Brain microvascular endothelial cell (primary cell): ENCODE results near the gene PTPRM.

ENCODE experiments used
- DNase-seq: peaks from one replicate; pipeline ENCODE4 v3.0.0-alpha.2; 2020
- H3K27ac ChIP-seq: fragments of 250-450 bp; sonication (Bioruptor Pico); 2 replicates; pipeline ENCODE4 v1.5.1; 2020; ENCODE audit warnings: mild to moderate bottlenecking, moderate library complexity
- H3K27me3 ChIP-seq: fragments of 250-450 bp; sonication (Bioruptor Pico); replicated peaks from 2 replicates; pipeline ENCODE4 v1.5.1; 2020; ENCODE audit warnings: mild to moderate bottlenecking
- H3K36me3 ChIP-seq: fragments of 250-450 bp; sonication (Bioruptor Pico); replicated peaks from 2 replicates; pipeline ENCODE4 v1.5.1; 2020; ENCODE audit warnings: mild to moderate bottlenecking
- H3K4me3 ChIP-seq: 2 replicates; pipeline ENCODE4 v1.5.1; 2011; ENCODE audit warnings: low read depth, mild to moderate bottlenecking, control low read depth, low read length, moderate library complexity
- in situ Hi-C: cut with HindIII; loops from 2 replicates; pipeline ENCODE4 v1.10.0; 2017; ENCODE audit warnings: low sequenced_read_pairs, low pct_ligation_motif_present
- TF ChIP-seq, protein P1 (sequence below): IDR thresholded peaks from 2 replicates; pipeline ENCODE4 v1.5.1; 2011; ENCODE audit warnings: low read depth, mild to moderate bottlenecking, moderate library complexity, low read length, control low read depth, inconsistent platforms; ENCODE audit errors: missing control alignments

PTPRM gene

DNA sequence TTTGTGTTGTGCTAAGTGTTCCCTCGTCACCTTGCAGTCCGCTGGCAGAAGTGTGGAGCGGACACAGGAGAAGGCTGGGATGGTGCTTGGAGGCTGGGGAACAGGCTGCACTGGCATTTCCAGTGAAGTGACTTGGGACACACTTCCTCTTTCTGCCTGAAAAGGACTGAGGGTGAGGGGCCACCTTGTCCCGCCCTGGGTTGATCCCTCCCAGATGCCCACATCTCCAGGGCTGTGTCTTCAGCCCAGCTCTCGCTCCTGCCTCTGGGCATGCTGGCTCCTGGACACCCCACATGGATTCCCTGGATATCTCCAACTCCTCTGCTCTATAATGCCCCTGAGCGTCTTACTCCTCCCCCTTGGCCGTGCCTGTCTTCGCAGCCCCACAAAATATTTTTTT, 412.6 kb downstream of the PTPRM start:
- H3K36me3 ChIP-seq = no peaks in the 10 kb centered on the region

DNA sequence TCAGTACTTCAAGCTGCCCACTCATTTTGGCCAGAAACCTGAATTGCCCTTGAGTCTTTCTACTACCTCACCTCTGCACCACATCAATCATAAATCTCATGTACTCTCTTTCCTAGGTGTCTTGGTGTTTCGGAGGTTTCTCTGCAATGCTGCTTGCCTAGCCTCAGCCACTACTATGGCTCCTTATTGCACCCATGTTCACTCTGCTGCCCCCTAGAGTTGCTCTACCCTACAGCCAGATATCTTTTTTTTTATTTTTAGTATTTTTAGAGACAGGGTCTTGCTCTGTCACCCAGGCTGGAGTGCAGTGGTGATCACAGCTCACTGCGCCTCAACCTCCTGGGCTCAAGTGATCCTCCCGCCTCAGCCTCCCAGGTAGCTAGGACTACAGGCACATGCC, 413.0 kb downstream of the PTPRM start:
- in situ Hi-C loops = no loop called here
- H3K27me3 ChIP-seq = no peaks in the 10 kb centered on the region
- no peak overlapping the region for H3K27ac ChIP-seq
- TF ChIP-seq, protein P1, sequence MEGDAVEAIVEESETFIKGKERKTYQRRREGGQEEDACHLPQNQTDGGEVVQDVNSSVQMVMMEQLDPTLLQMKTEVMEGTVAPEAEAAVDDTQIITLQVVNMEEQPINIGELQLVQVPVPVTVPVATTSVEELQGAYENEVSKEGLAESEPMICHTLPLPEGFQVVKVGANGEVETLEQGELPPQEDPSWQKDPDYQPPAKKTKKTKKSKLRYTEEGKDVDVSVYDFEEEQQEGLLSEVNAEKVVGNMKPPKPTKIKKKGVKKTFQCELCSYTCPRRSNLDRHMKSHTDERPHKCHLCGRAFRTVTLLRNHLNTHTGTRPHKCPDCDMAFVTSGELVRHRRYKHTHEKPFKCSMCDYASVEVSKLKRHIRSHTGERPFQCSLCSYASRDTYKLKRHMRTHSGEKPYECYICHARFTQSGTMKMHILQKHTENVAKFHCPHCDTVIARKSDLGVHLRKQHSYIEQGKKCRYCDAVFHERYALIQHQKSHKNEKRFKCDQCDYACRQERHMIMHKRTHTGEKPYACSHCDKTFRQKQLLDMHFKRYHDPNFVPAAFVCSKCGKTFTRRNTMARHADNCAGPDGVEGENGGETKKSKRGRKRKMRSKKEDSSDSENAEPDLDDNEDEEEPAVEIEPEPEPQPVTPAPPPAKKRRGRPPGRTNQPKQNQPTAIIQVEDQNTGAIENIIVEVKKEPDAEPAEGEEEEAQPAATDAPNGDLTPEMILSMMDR = peak; percentile 31
- DNase-seq = no peak
- H3K36me3 ChIP-seq = no peaks in the 10 kb centered on the region
- no peak overlapping the region for H3K4me3 ChIP-seq

More for the DNA sequence above, 412.6 kb downstream of the PTPRM start:
- Histone ChIP-seq H3K27me3 (no peaks in the 10 kb centered on the region), H3K27ac (no peak overlapping the region), H3K4me3 (no peak overlapping the region)
- TF ChIP-seq, protein P1 = no peak
- in situ Hi-C loops = no loop called here
- DNase-seq = no peak

DNA sequence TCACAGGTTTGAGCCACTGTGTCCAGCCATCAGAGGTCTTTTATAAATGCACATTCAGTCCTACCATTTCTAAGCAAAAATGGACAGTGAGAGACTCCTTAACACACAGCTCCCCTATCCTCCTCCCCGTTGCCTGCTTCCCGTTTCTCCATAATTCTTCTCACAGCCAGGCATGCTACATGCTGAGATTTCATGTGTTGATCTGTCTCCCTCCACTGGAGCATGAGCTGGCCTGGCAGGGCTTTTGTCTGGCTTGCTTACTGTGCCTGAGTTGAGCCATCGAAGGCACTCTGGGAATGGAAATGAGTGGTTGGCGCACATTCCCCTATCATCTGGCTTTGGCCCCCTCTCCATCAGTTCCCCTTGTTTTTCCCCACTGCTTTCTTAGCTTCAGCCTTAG, 413.5 kb downstream of the PTPRM start:
- no peak for DNase-seq
- H3K27ac ChIP-seq = no peak overlapping the region
- in situ Hi-C loops = no loop called here

DNA sequence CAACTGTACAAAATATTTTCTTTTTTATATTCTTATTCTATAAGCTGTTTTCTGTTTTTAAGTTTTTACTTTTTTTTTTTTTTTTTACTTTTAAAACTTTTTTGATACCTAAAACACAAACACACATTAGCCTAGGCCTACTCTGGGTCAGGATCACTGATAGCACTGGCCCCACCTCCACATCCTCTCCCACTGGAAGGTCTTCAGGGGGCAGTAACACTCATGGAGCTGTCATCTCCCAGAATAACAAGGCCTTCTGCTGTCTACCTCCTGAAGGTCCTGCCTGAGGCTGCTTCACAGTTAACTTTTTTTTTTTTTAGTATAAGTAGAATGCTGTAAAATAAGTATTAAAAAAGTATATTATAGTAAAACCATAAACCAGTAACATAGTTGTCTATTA, 415.1 kb downstream of the PTPRM start:
- Histone ChIP-seq H3K36me3 (no peaks in the 10 kb centered on the region), H3K4me3 (no peak overlapping the region), H3K27ac (no peak overlapping the region), H3K27me3 (no peaks in the 10 kb centered on the region)
- no peak for DNase-seq
- in situ Hi-C loops = no loop called here
- TF ChIP-seq, protein P1 = no peak

More for the DNA sequence above, 413.5 kb downstream of the PTPRM start:
- TF ChIP-seq, protein P1 = no peak
- Histone ChIP-seq H3K27me3 (no peaks in the 10 kb centered on the region), H3K4me3 (no peak overlapping the region), H3K36me3 (no peaks in the 10 kb centered on the region)

DNA sequence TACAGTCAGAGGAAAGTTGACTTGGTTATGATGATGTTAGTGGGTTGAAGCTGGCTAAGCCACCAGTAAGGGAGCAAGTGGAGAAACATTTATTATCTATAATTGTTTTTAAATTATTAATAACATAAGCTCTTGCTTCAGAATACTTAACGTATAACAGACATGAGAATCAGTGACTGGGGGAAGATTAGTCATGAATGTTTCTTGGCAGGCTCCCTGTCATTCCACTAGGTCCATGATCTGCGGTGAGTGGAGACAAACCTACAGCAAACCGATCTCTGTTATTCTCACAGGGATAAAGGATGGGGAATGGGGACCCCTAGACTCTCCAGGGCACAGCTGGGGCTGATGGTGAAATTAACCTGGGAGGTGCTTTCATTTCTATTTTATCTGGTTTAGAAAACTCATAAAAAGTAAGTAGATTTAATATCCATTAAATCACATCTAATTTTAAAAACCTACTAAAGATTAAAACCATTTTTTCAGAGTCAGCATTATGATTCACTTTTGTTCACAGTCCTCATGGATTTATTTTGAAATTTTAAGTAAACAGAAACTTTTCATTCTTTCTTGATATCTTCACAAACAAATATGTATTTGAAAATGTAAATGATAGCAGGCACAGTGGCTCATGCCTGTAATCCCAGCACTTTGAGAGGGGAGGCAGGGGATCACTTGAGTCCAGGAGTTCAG, 420.3 kb downstream of the PTPRM start:
- Histone ChIP-seq H3K27ac (peak overlapping the region; percentile 27), H3K4me3 (no peak overlapping the region), H3K36me3 (no peaks in the 10 kb centered on the region), H3K27me3 (no peaks in the 10 kb centered on the region)
- DNase-seq = peak; percentile 88
- in situ Hi-C loops = no loop called here
- TF ChIP-seq, protein P1 = no peak

DNA sequence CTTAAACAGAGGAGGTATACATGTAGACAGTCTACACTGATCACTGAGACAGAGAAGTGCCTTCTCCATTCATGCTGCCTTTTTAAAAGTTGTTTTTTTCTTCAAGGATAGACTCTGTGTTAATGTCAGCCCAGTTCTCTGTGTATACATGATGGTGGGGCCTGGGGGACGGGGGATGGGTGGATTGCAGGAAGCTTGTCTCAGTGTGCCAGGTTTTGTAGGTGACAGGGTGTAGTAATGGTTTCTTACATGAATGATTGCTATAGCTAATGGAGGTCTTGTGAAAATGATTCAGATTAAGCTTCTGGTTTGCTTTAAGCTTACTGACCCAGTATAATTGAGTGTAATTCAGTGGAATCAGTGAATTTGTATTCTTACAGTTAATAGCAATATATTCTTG, 423.6 kb downstream of the PTPRM start:
- no peak overlapping the region for H3K27ac ChIP-seq
- H3K36me3 ChIP-seq = no peaks in the 10 kb centered on the region
- no peaks in the 10 kb centered on the region for H3K27me3 ChIP-seq
- TF ChIP-seq, protein P1 = no peak
- in situ Hi-C loops = no loop called here
- no peak overlapping the region for H3K4me3 ChIP-seq
- DNase-seq = no peak
